ENCODE data around the gene COLGALT1. TPM values are rescaled to one million over a fixed set of nuclear protein-coding genes. Genes with fewer than 3 reads are reported as not detected.

The COLGALT1 gene
- total RNA-seq, 1 experiment from 2014 or later, result 25.5 TPM

DNA sequence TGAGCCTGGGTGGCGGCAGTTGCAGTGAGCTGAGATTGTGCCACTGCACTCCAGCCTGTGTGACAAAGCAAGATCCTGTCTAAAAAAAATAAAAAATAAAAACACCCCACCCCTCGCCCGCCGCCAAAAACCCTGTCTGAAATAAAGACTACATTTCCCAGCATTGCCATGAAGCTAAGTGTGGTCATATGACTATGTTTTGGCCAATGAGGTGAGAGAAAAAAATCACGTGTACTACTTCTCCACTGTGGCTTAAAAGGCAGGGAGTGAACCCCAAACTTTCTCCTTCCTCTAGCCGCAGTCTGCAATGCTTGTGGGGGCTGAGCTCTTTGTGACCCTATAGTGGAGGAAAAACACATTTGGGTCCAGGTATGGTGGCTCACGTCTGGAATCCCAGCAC is 54.9 kb downstream of the COLGALT1 start:
- no peak overlapping the region for H3K4me2 ChIP-seq (ENCODE audit: low read depth, low read length, poor library complexity, severe bottlenecking)

DNA sequence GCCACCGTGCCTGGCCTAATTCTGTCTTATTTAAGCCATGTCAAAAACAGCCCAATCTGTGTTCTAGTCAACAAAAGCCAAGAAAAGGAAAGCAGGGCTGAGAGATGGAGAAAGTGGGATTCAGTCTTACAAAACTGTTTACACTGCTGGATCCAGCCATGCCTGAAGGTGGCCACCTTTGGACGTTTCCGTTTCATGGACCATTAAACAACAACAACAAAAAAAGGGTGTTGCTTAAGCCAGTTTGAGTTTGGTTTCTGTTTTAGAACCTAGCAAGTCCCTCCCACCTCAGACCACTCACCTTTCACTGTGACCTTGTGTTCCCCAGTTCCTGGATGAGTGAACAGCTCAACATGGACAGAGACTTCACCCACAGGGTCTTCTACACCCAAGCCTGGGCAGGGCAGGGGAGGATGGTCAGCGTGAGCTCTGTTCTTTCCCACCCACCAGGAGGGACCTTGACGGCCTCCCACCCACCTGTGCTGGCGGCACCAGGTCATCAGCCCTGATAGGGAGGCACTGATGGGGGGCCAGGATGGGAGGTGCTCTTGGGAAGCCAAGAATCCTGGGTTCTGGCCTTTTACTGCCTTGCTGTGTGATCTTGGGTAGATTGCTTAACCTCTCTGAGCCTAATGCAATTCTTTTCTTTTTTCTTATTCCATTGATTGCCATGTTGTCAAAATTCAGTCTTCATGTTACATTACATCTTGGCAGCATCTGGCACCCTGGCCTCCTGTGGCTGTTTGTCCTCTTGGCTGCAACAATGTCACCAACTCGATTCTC is 56.2 kb downstream of the COLGALT1 start:
- Histone ChIP-seq H3K79me2 (ENCODE audit: low read length) (no peaks in the 10 kb centered on the region), H3K9me2 (replicated peaks; ENCODE audit: insufficient read depth, low read length) (no peaks in the 10 kb centered on the region), H3K4me3 (ENCODE audit: low read length) (no peak overlapping the region), H4K20me1 (ENCODE audit: insufficient read depth, low read depth, low read length) (no peaks in the 10 kb centered on the region), H3K27ac (ENCODE audit: low read length) (no peak overlapping the region), H3K9ac (ENCODE audit: low read length) (no peak overlapping the region), H3K36me3 (ENCODE audit: insufficient read depth, low read length) (no peaks in the 10 kb centered on the region), H3K27me3 (ENCODE audit: low read length) (no peaks in the 10 kb centered on the region), H3K9me3 (ENCODE audit: low read length) (no peaks in the 10 kb centered on the region), H2AFZ (ENCODE audit: low read length) (no peak overlapping the region), H3K4me2 (ENCODE audit: low read depth, low read length, poor library complexity, severe bottlenecking) (no peak overlapping the region), H3K4me1 (ENCODE audit: low read length) (no peaks in the 10 kb centered on the region; the same call in 1 of the 2 replicates)
- DNase-seq, result no peak

More for the DNA sequence above, 54.9 kb downstream of the COLGALT1 start:
- no peak overlapping the region for H3K9ac ChIP-seq (ENCODE audit: low read length)
- H3K4me1 ChIP-seq (ENCODE audit: low read length), result peaks cover 12% of the 10 kb centered on the region
- no peaks in the 10 kb centered on the region for H3K36me3 ChIP-seq (ENCODE audit: insufficient read depth, low read length)
- H4K20me1 ChIP-seq (ENCODE audit: insufficient read depth, low read depth, low read length), result no peaks in the 10 kb centered on the region
- H3K4me3 ChIP-seq (ENCODE audit: low read length), result no peak overlapping the region
- no peaks in the 10 kb centered on the region for H3K9me2 ChIP-seq (replicated peaks; ENCODE audit: insufficient read depth, low read length)
- no peak overlapping the region for H3K27ac ChIP-seq (ENCODE audit: low read length)
- peak; percentile 79 for DNase-seq
- H3K27me3 ChIP-seq (ENCODE audit: low read length), result no peaks in the 10 kb centered on the region
- H2AFZ ChIP-seq (ENCODE audit: low read length), result no peak overlapping the region
- H3K9me3 ChIP-seq (ENCODE audit: low read length), result no peaks in the 10 kb centered on the region
- H3K79me2 ChIP-seq (ENCODE audit: low read length), result no peaks in the 10 kb centered on the region

DNA sequence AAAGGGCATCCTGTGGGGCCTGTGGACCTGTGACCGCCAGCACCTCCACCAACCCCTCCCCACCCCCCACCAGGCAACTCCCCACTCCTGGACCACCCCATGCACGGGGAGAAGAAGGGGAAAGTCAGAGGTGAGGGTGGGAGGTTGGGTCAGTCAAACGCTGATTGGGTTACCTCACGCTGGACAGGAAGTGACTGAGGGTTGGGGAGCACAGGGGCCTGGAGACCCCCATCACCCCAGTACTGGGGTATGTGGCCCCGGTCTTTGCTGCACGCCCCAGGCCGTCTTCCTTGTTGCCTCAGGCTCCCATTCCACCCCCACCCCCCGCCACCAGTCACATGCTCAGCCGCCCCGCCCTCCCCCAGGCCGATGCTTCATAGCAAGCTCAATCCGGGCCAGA is 59.0 kb downstream of the COLGALT1 start:
- Histone ChIP-seq H3K9ac (ENCODE audit: low read length) (no peak overlapping the region), H3K9me3 (ENCODE audit: low read length) (no peaks in the 10 kb centered on the region), H3K9me2 (replicated peaks; ENCODE audit: insufficient read depth, low read length) (no peaks in the 10 kb centered on the region), H3K4me3 (ENCODE audit: low read length) (no peak overlapping the region), H3K79me2 (ENCODE audit: low read length) (no peaks in the 10 kb centered on the region), H3K27me3 (ENCODE audit: low read length) (no peaks in the 10 kb centered on the region), H3K4me1 (ENCODE audit: low read length) (no peaks in the 10 kb centered on the region), H3K27ac (ENCODE audit: low read length) (no peak overlapping the region), H2AFZ (ENCODE audit: low read length) (no peak overlapping the region), H3K4me2 (ENCODE audit: low read depth, low read length, poor library complexity, severe bottlenecking) (no peak overlapping the region), H3K36me3 (ENCODE audit: insufficient read depth, low read length) (no peaks in the 10 kb centered on the region), H4K20me1 (ENCODE audit: insufficient read depth, low read depth, low read length) (no peaks in the 10 kb centered on the region)
- DNase-seq, result no peak

DNA sequence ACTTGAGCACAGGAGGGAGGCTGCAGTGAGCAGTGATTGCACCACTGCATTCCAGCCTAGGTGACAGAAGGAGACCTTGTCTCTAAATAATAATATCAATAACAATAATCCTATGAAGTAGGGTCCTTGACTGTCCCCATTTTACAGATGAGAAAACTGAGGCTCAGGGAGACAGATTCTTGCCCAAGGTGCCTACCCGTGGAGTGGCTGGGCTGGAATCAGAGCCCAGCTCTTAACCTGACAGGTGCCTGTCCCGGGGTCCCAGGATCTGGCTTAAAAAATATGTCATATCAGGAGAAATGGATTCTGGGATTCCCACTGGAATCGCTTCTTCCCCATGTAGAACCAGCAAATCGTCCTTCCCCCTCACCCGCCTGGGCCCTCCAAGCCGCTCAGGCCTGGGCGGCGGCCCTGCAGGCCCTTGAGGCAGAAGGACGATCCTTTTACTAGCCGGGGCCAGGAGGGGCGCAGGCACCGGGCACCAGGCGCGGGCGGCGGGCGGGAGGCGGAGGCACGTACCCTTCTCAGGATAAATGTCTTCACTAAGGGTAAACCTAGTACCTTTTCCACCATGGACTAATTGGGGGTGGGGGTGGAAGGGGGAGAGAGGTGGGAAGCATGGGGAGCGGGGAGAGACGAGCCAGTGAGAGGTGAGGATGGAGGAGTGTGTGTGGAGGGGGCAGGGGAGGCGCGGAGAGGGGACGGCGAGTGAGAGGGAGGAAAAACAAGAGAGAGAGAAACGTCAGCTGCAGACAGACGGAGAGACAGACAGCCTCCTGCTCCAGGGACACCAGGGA is 60.6 kb downstream of the COLGALT1 start:
- H3K4me3 ChIP-seq (ENCODE audit: low read length), result no peak overlapping the region
- H4K20me1 ChIP-seq (ENCODE audit: insufficient read depth, low read depth, low read length), result no peaks in the 10 kb centered on the region
- H2AFZ ChIP-seq (ENCODE audit: low read length), result no peak overlapping the region
- no peak overlapping the region for H3K9ac ChIP-seq (ENCODE audit: low read length)
- H3K79me2 ChIP-seq (ENCODE audit: low read length), result no peaks in the 10 kb centered on the region
- no peak overlapping the region for H3K27ac ChIP-seq (ENCODE audit: low read length)
- no peak for DNase-seq
- H3K4me2 ChIP-seq (ENCODE audit: low read depth, low read length, poor library complexity, severe bottlenecking), result no peak overlapping the region
- no peaks in the 10 kb centered on the region for H3K9me3 ChIP-seq (ENCODE audit: low read length)
- no peaks in the 10 kb centered on the region for H3K36me3 ChIP-seq (ENCODE audit: insufficient read depth, low read length)
- H3K9me2 ChIP-seq (replicated peaks; ENCODE audit: insufficient read depth, low read length), result no peaks in the 10 kb centered on the region
- H3K4me1 ChIP-seq (ENCODE audit: low read length), result no peaks in the 10 kb centered on the region
- no peaks in the 10 kb centered on the region for H3K27me3 ChIP-seq (ENCODE audit: low read length)

DNA sequence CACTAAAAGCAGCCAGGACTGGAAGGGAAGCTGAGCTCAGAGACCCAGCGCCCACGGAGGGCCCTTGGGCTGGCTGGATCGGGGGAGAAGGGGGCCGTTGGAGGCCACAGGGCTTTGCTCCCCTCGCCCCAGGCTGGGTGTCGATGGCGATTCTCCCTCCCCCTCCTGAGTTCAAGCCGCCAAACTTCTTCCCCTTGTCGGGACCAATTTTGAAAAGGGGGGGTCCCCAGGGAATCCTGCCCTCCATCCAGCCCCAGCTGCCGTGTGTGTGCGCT is 61.2 kb downstream of the COLGALT1 start:
- no peak overlapping the region for H2AFZ ChIP-seq (ENCODE audit: low read length)

DNA sequence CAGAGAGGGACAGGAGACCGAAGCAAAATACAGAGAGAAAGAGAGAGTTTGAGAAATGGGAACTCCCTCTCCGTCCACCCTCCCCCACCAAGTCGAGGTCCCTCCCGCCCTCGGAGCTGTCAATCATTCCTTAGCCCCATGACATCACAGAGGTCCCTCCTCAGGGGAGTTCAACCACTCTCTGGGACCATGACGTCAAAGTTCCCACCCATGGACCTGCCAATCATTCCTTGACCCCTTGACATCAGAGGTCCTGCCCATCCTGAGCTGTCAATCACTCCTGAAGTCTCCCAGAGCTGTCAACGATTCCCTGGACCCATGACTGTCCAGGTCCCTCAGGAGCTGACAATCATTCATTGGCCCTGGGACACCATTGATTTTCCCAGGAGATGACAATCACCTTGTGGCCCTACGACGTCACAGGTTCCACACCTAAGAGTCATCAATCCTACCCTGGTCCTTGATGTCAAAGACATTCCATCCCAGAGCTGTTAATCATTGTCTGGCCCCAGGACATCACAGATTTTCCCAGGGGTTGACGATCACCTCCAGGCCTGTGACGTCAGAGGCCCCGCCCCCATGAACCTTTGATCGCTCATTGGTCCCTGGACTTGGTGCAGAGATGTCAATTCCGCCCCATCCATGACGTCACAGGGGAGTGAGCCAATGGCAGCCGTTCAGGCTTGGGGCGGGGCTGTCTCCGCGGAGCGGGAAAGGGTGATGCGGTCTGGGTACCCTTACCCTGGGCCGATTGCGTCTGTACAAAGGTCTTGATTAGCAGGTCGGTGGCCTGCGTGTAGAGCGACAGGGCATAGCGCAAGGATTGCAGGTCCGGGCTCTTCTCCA is 61.7 kb downstream of the COLGALT1 start:
- no peaks in the 10 kb centered on the region for H3K79me2 ChIP-seq (ENCODE audit: low read length)
- H3K4me3 ChIP-seq (ENCODE audit: low read length), result no peak overlapping the region
- H3K36me3 ChIP-seq (ENCODE audit: insufficient read depth, low read length), result no peaks in the 10 kb centered on the region
- DNase-seq, result peak; percentile 64
- H3K9me2 ChIP-seq (replicated peaks; ENCODE audit: insufficient read depth, low read length), result no peaks in the 10 kb centered on the region
- no peaks in the 10 kb centered on the region for H3K9me3 ChIP-seq (ENCODE audit: low read length)
- no peaks in the 10 kb centered on the region for H4K20me1 ChIP-seq (ENCODE audit: insufficient read depth, low read depth, low read length)
- no peak overlapping the region for H3K4me2 ChIP-seq (ENCODE audit: low read depth, low read length, poor library complexity, severe bottlenecking)
- no peaks in the 10 kb centered on the region for H3K27me3 ChIP-seq (ENCODE audit: low read length)
- no peak overlapping the region for H3K27ac ChIP-seq (ENCODE audit: low read length)
- H2AFZ ChIP-seq (ENCODE audit: low read length), result no peak overlapping the region
- H3K9ac ChIP-seq (ENCODE audit: low read length), result no peak overlapping the region
- no peaks in the 10 kb centered on the region for H3K4me1 ChIP-seq (ENCODE audit: low read length)

More for the DNA sequence above, 61.2 kb downstream of the COLGALT1 start:
- Histone ChIP-seq H3K27ac (ENCODE audit: low read length) (no peak overlapping the region), H3K9ac (ENCODE audit: low read length) (no peak overlapping the region), H3K36me3 (ENCODE audit: insufficient read depth, low read length) (no peaks in the 10 kb centered on the region), H3K4me1 (ENCODE audit: low read length) (no peaks in the 10 kb centered on the region), H3K9me2 (replicated peaks; ENCODE audit: insufficient read depth, low read length) (no peaks in the 10 kb centered on the region), H3K27me3 (ENCODE audit: low read length) (no peaks in the 10 kb centered on the region), H3K4me2 (ENCODE audit: low read depth, low read length, poor library complexity, severe bottlenecking) (no peak overlapping the region), H3K4me3 (ENCODE audit: low read length) (no peak overlapping the region), H4K20me1 (ENCODE audit: insufficient read depth, low read depth, low read length) (no peaks in the 10 kb centered on the region), H3K79me2 (ENCODE audit: low read length) (no peaks in the 10 kb centered on the region), H3K9me3 (ENCODE audit: low read length) (no peaks in the 10 kb centered on the region)
- no peak for DNase-seq

DNA sequence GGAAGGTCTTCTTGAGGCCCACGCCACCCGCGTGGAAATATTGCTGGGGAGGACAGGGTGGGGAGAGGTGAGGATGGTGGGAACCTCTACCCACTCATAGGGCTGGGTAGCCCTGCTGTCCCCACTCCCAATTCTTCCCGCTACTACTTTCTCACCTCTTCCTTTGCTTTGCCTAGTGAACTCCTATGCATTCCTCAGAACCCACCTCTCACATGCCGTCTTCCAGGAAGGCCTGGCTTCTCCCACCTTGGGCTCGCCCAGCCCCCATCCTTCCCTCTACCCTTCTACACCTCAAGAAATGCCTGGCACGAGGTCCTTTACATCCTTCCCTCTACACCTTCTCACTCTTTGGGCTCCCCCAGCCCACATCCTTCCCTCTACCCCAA is 62.4 kb downstream of the COLGALT1 start:
- H3K4me2 ChIP-seq (ENCODE audit: low read depth, low read length, poor library complexity, severe bottlenecking), result no peak overlapping the region
- no peaks in the 10 kb centered on the region for H3K79me2 ChIP-seq (ENCODE audit: low read length)
- no peaks in the 10 kb centered on the region for H3K9me2 ChIP-seq (replicated peaks; ENCODE audit: insufficient read depth, low read length)
- H3K4me3 ChIP-seq (ENCODE audit: low read length), result no peak overlapping the region
- no peak for DNase-seq
- no peak overlapping the region for H2AFZ ChIP-seq (ENCODE audit: low read length)
- no peaks in the 10 kb centered on the region for H3K36me3 ChIP-seq (ENCODE audit: insufficient read depth, low read length)
- H3K27ac ChIP-seq (ENCODE audit: low read length), result no peak overlapping the region
- H3K4me1 ChIP-seq (ENCODE audit: low read length), result no peaks in the 10 kb centered on the region
- H3K27me3 ChIP-seq (ENCODE audit: low read length), result no peaks in the 10 kb centered on the region
- H3K9ac ChIP-seq (ENCODE audit: low read length), result no peak overlapping the region
- H3K9me3 ChIP-seq (ENCODE audit: low read length), result no peaks in the 10 kb centered on the region
- H4K20me1 ChIP-seq (ENCODE audit: insufficient read depth, low read depth, low read length), result no peaks in the 10 kb centered on the region

All from Karpas-422 (cell line).